Activated T-cell treated with anti-CD3 and anti-CD28 coated beads, Interleukin-2, amount 50 U/mL, for 72 hours (primary cell): ENCODE data around the gene ENPP1. TPM values are rescaled to one million over a fixed set of nuclear protein-coding genes. Genes with fewer than 3 reads are reported as not detected.
"Not testable (repeated sequence)": the region's sequence is repeated elsewhere in the genome, so short reads cannot be mapped to it uniquely, and the experiment has no call there.

Source experiments
- ATAC-seq, 2 donors: fragments of 150-1000 bp; cut with Tn5 transposase; replicated peaks in 1 of 2; 2 replicates each; pipeline ENCODE4 v1.10.0; 2021; ENCODE audit warnings: moderate library complexity in 2 of 2, mild to moderate bottlenecking in 1 of 2
- DNase-seq, 2 donors: peaks; one replicate each; pipeline ENCODE4 v3.0.0; 2021 to 2022; ENCODE audit warnings: mixed read lengths in 1 of 2
- H3K27ac Mint-ChIP-seq: one replicate; pipeline ENCODE4 v1.8.0; 2022; ENCODE audit warnings: mild to moderate bottlenecking, moderate library complexity, mixed read lengths
- H3K27me3 Mint-ChIP-seq: one replicate; pipeline ENCODE4 v1.8.0; 2022; ENCODE audit warnings: low read depth, mixed read lengths
- H3K36me3 Mint-ChIP-seq, 2 donors: one replicate each; pipeline ENCODE4 v1.8.0; 2022; ENCODE audit warnings: mixed read lengths in 2 of 2, mild to moderate bottlenecking in 1 of 2; ENCODE audit not compliant: insufficient read depth in 2 of 2
- H3K4me1 Mint-ChIP-seq: one replicate; pipeline ENCODE4 v1.8.0; 2022; ENCODE audit warnings: low read depth, mixed read lengths
- H3K4me3 Mint-ChIP-seq, 2 donors: one replicate each; pipeline ENCODE4 v1.8.0; 2022; ENCODE audit warnings: mild to moderate bottlenecking in 2 of 2, mixed read lengths in 2 of 2, moderate library complexity in 2 of 2
- H3K9me3 Mint-ChIP-seq, 2 donors: one replicate each; pipeline ENCODE4 v1.8.0; 2022; ENCODE audit warnings: mixed read lengths in 2 of 2
- total RNA-seq, 2 donors: library from RNA; stranded (reverse); gene quantifications; one replicate each; pipeline ENCODE4 v1.2.3, GENCODE V29; 2022

ENPP1 gene
- total RNA-seq, 2 donors from 2014 or later, result 0.53 to 1.2 TPM

GRCh38 chr6:131903734-131904133 is 95.9 kb downstream of the ENPP1 start:
- not testable (repeated sequence) for H3K27ac Mint-ChIP-seq, H3K9me3 Mint-ChIP-seq, DNase-seq, H3K4me1 Mint-ChIP-seq, H3K4me3 Mint-ChIP-seq, H3K36me3 Mint-ChIP-seq, ATAC-seq
- H3K27me3 Mint-ChIP-seq, result peaks cover 18% of the 10 kb centered on the region

DNA sequence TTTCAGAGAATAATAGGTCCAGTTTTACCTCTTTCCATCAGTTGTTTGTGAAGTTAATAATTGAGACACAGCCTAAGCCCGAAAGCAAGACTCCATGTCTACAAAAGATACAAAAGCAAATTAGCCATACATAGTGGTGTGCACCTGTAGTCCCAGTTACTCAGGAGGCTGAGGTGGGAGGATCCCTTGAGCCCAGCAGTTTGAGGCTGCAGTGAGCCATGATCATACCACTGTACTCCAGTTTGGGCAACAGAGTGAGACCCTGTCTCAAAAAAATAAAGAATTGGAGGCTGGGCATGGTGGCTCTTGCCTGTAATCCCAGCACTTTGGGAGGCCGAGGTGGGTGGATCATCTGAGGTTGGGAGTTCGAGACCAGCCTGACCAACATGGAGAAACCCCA is 101.0 kb downstream of the ENPP1 start:
- not testable (repeated sequence) for ATAC-seq, H3K9me3 Mint-ChIP-seq, H3K36me3 Mint-ChIP-seq, H3K4me1 Mint-ChIP-seq, DNase-seq, H3K4me3 Mint-ChIP-seq, H3K27ac Mint-ChIP-seq
- H3K27me3 Mint-ChIP-seq, result peaks cover 37% of the 10 kb centered on the region

DNA sequence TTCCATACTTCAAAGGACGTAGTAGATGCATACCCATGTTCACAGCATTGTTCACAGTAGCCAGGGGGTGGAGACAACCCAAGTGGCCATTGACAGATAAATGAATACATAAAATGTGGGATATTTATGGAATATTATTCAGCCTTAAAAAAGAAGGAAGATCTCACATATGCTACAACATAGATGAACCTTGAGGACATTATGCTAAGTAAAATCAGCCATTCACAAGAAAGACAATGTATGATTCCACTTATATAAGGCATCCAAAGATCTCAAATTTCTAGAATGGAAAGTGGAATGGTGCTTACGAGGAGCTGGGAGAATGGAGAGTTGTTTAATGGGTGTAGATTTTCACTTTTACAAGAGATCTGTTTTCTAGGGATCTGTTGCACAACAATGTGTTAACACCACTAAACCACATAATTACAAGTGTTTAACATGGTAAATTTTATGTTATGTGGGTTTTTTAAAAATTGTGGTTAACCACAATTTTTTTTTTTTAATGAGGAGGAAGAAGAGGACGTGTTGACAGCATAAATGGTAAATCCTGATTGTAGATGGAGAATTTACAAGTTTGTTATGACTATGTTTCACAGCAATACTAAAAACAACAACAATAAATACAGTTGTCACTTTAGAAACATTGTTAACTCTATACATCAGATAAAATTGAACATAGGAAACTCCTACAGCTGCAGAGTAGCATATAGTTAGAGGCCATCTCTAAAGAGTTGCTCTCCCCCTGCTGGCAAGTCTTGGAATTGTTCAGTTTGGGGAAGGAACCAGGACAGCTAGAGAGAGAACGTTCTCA is 101.8 kb downstream of the ENPP1 start:
- Mint-ChIP-seq H3K36me3 (no peaks in the 10 kb centered on the region), H3K27ac (no peak overlapping the region), H3K4me1 (peaks cover 7% of the 10 kb centered on the region), H3K9me3 (no peaks in the 10 kb centered on the region), H3K27me3 (peaks cover 39% of the 10 kb centered on the region), H3K4me3 (no peak overlapping the region)
- ATAC-seq, result peak; percentile 87 to 91
- DNase-seq, result peak; percentile 78 to 81

DNA sequence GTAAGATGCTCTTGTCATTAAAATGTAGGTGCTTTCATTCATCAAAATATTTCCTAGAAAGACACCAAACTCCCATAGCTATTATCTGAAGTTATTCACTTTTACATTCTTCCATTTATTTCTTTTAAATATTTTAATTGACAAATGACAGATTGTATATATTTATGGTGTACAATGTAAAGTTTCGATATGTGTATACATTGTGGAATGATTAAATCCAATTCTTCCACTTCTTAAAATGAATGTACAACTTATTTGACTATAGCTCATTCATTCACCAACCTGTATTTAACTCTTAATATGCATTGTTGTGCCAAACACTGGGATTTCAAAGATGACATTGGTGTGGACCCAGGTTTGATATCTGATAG is 102.4 kb downstream of the ENPP1 start:
- Mint-ChIP-seq H3K4me3 (no peak overlapping the region), H3K9me3 (no peaks in the 10 kb centered on the region), H3K27ac (peak overlapping the region; percentile 3), H3K4me1 (peaks cover 7% of the 10 kb centered on the region), H3K36me3 (no peaks in the 10 kb centered on the region), H3K27me3 (peaks cover 45% of the 10 kb centered on the region)
- DNase-seq, result no peak
- ATAC-seq, result peak; percentile 45 to 54

GRCh38 chr6:131910956-131911355 is 103.1 kb downstream of the ENPP1 start:
- Mint-ChIP-seq H3K36me3 (peaks cover 2 to 4% of the 10 kb centered on the region in 2 donors), H3K27ac (no peak overlapping the region), H3K4me1 (peaks cover 9% of the 10 kb centered on the region), H3K27me3 (peaks cover 52% of the 10 kb centered on the region), H3K9me3 (peaks cover 0 to 2% of the 10 kb centered on the region in 2 donors), H3K4me3 (no peak overlapping the region)
- no peak for ATAC-seq
- no peak for DNase-seq

DNA sequence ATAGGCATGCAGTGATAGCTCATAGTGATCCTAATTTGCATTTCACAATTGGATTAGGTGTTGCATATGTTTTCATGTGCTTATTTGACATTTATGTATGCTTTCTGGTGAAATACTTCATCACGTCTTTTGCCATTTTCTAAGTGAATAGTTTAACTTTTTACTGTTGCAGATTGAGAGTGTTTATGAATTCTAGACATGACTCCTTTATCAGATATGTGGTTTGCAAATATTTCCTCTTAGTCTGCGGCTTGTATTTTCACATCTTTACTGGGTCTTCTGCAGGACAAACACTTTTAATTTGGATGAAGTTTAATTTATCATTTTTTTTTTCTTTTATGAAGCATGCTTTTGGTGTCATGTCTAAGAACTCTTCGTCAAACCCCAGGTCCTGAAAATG is 104.1 kb downstream of the ENPP1 start:
- Mint-ChIP-seq H3K9me3 (peaks cover 2 to 4% of the 10 kb centered on the region in 2 donors), H3K4me1 (peaks cover 19% of the 10 kb centered on the region), H3K27me3 (peaks cover 62% of the 10 kb centered on the region), H3K36me3 (peaks cover 4 to 11% of the 10 kb centered on the region in 2 donors), H3K27ac (no peak overlapping the region), H3K4me3 (no peak overlapping the region)
- DNase-seq, result no peak
- ATAC-seq, result no peak

GRCh38 chr6:131914234-131914633 is 106.4 kb downstream of the ENPP1 start:
- H3K36me3 Mint-ChIP-seq, result peaks cover 4 to 13% of the 10 kb centered on the region in 2 donors
- no peak for ATAC-seq
- DNase-seq, result no peak
- H3K27ac Mint-ChIP-seq, result no peak overlapping the region
- H3K4me3 Mint-ChIP-seq, result no peak overlapping the region
- H3K27me3 Mint-ChIP-seq, result peaks cover 70% of the 10 kb centered on the region
- peaks cover 2 to 4% of the 10 kb centered on the region in 2 donors for H3K9me3 Mint-ChIP-seq
- H3K4me1 Mint-ChIP-seq, result peaks cover 29% of the 10 kb centered on the region

DNA sequence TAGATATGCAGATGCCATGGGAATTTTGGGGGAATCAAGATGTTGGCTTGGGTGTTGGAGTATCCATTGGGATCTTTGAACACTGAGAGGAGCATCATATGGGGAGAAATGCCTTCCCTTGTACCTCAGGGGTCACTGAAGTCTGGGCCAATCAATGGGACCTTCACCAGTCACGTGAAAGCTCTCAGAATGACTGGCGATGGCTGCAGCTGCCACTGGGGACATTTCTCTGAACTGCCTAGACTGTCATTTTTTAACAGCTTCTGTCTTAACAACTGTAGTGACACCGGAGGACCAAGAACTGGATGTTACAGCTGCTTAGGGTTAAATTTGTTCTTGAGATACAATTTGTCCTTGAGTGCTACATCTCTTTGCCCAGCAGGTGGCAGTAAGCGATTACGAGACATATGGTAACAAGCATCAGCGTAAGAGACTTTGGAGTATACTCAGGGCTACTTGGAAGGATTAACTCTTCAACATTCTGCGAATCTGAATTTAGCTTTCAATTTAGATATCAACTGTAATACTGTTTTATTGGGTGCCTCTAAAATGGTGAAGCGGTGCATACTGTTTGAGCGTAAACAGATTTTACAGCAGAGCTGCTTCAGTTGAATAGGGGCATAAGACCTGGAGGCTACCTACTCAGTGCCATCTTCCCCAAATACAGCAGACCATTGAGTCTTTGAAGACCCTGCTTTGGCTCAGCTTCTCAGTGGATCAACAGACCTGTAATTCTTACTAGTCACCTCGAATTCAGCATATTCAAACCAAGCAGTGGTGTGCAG is 107.3 kb downstream of the ENPP1 start:
- Mint-ChIP-seq H3K27me3 (peaks cover 79% of the 10 kb centered on the region), H3K36me3 (peaks cover 4 to 13% of the 10 kb centered on the region in 2 donors), H3K27ac (no peak overlapping the region), H3K9me3 (peaks cover 2 to 4% of the 10 kb centered on the region in 2 donors), H3K4me1 (peaks cover 22% of the 10 kb centered on the region), H3K4me3 (no peak overlapping the region)
- DNase-seq, result peak; percentile 52 to 59
- peak; percentile 58 to 62 for ATAC-seq

- not testable (repeated sequence) for H3K4me3 Mint-ChIP-seq, H3K27ac Mint-ChIP-seq, DNase-seq, H3K9me3 Mint-ChIP-seq, ATAC-seq
- H3K4me1 Mint-ChIP-seq, result peaks cover 22% of the 10 kb centered on the region
- peaks cover 5 to 13% of the 10 kb centered on the region in 2 donors for H3K36me3 Mint-ChIP-seq
- H3K27me3 Mint-ChIP-seq, result peaks cover 79% of the 10 kb centered on the region
Observed at GRCh38 chr6:131916091-131916796, 108.4 kb downstream of the ENPP1 start.

DNA sequence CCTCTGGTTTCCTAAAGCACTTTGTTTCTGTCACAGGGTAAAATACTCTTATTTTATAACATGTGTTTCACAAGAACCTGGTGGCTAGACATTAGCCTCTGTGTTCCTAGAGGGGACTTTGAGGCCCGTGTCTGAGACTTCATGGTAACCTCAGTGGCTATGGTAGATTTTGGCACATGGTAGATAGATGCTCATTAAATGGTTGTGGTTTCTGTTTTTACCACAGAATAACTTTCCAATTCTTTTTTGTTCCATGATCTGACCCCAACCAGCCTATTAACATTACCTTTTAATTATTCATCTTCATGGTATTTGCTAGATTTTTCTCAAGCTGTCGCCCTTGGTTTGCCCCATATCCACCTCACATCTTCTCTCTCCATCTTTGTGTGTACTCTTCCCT is 109.0 kb downstream of the ENPP1 start:
- H3K36me3 Mint-ChIP-seq, result peaks cover 5 to 13% of the 10 kb centered on the region in 2 donors
- peaks cover 22% of the 10 kb centered on the region for H3K4me1 Mint-ChIP-seq
- peaks cover 4% of the 10 kb centered on the region in 2 donors for H3K9me3 Mint-ChIP-seq
- no peak for ATAC-seq
- H3K27me3 Mint-ChIP-seq, result peaks cover 73% of the 10 kb centered on the region
- H3K4me3 Mint-ChIP-seq, result no peak overlapping the region
- DNase-seq, result no peak
- H3K27ac Mint-ChIP-seq, result no peak overlapping the region

- Mint-ChIP-seq H3K9me3 (peaks cover 4% of the 10 kb centered on the region in 2 donors), H3K36me3 (peaks cover 5 to 13% of the 10 kb centered on the region in 2 donors), H3K4me1 (peaks cover 22% of the 10 kb centered on the region), H3K27me3 (peaks cover 68% of the 10 kb centered on the region), H3K27ac (no peak overlapping the region), H3K4me3 (no peak overlapping the region)
- DNase-seq (no peak), ATAC-seq (no peak)
Observed at GRCh38 chr6:131917318-131917717, 109.5 kb downstream of the ENPP1 start.

- Mint-ChIP-seq H3K9me3 (peaks cover 4% of the 10 kb centered on the region in 2 donors), H3K27ac (no peak overlapping the region), H3K4me3 (no peak overlapping the region), H3K4me1 (peaks cover 22% of the 10 kb centered on the region), H3K27me3 (peaks cover 64% of the 10 kb centered on the region), H3K36me3 (peaks cover 5 to 13% of the 10 kb centered on the region in 2 donors)
- ATAC-seq, result no peak
- DNase-seq, result no peak
Observed at GRCh38 chr6:131917763-131918649, 110.2 kb downstream of the ENPP1 start.
